ENCODE measurements around the gene GPC4. TPM values are rescaled to one million over a fixed set of nuclear protein-coding genes. Genes with fewer than 3 reads are reported as not detected.

GPC4 gene
- total RNA-seq: 3.1 and 3.3 TPM in 2 replicates

DNA sequence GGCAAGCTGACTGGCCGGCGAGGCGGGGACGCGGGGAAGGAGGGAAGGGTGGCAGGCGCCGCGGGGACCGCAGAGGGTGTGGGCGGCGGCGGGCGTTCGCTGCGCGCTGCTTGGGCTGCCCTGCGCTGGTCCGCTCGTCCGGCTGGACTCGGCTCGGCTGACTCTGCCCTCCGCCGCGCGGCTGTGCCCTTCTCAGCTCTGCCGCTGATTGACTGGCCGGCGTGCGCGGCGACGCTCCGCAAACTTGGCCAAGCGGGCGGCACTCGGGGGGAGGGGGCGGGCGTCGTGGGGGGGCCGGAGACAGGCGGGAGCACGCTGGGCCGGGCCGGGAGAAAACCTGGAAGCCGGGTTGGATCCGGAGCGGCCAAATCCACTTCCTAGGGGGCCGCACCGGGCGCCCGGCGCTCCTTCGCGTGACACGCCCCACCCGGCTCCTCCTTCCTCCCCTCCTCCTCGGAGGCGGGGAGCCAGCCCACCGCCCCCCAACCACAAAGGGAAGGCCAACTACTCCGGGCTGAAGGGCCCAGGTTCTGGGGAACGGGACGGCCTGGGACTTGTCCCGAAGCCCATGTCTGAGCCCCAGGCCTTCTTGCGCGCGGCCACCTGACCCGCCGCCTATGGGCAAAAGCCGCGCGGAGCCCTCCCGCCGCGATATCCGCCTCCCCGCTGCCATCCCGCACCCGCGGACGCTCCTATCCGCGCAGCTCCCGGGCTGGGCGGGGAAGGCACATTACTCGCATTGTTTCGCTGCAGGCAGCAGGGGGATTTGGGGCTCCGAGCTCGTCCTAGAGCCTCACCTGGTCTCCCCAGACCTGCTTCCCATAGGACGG lies at the start of gene GPC4:
TSS of gene GPC4 (minus strand) at position 214 of the 830 bp plus-strand sequence. CDS start 524 bp downstream, outside the sequence.

Other genes starting within 250 kb of the GPC4 start
- not detected in 2 replicates for gene TFDP3, start 197.1 kb downstream of the GPC4 start, total RNA-seq

Data from airway epithelial cell (primary cell).